ENCODE data around the gene GIPC1.

The GIPC1 gene

DNA sequence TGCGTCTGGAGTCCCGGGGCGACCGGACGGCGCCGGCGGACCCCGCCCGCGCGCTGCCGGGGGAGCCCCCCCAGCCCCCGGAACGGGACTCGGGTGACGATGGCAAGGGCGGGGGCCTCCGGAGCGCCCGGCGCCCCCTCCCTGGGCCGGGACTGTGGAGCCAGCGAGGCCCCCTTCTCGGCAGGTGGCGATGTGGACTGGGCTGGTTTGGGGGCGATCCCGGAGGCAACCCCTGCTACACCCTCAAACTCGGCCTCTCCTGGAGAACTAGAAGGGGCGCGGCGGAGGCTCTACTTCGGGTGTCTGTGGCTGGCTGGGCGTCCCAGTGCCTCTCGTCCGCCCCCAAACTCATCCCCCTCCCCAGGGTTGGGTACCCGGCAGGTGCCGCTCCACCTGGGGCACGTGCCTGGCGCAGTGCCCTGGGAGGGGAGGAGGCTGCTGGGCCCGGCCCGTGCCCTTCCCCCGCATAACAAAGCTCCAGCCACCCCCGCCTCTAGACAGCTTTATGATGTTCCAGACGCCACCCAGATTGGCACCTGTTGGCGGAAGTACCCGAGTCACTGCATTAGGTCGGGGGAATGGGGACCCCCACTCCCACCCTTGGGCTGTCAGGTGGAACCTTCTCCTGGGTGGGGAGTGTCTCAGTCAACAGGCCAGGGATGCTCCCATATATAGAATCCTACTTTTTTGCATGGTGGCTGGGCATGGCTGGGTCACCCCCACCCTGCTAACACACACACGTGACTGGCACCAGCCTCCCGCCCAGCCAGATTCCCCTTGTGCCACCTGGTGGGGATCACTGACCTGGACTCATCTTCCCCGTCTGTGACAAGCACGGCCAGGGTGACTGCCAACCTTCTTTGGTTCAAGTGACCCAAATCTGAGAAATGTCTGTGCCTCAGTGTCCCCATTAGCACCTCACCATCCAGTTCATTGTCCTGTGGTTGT, 62.1 kb downstream of the GIPC1 start:
- peak; percentile 67 for DNase-seq

DNA sequence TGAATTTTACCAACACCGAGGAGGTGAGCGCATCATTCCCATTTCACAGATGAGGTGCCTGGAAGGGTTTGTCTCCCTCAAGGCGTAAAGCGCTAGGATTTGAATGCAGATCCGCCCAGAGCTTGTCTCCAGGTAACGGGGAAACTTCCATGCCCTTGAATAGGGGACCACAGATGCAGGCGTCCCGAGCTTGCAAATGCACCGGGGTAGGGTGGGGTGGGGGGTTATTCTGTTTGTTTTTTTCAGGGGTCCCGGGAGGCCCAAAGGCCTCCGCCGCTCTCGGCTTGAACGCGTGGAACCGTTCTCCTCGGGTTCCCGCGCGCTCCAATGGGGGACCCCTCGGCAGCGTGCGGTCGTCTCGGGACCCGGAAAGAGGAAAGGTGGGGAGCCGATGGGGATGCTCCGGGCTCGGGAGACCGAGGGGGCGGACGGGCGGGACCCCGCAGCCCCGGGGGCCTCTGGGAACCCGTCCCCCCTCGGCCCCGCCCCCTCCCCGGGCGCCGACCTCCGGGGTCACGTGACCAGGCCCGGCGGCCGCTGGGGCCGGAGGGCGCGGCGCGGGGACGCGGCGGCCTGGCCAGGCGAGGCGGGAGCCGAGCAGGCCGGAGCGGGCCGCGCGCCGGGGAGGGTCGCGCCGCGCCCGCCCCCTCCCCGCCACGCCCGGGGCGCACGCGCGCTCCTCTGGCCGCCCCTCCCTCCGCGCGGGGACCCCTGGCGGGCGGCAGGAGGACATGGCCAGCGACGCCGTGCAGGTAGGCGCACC, 63.0 kb downstream of the GIPC1 start, which contains the start of gene PKN1:
TSS of gene PKN1 (plus strand) at position 516 of the 763 bp plus-strand sequence. CDS start at position 732, 216 bp downstream.
- DNase-seq, result peak; percentile 55

DNA sequence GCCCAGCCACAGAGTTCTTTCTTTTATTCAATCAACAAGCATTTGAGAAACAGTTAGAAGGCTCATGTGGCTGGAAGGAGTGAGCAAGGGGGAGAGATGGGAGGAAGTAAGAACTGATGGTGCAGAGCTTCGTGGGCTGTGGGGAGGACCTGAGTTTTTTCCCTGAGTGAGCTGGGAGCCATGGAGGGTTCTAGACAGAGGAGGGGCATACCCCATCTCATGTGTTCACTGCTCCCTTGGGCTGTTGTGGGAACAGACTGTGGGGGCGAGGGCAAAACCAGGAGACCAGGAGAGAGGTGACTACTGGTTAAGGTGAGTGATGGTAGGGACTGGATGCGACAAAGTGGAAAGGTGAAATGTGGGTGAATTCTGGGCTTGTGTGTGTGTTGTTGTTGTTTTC, 65.2 kb downstream of the GIPC1 start:
- no peak for DNase-seq

DNA sequence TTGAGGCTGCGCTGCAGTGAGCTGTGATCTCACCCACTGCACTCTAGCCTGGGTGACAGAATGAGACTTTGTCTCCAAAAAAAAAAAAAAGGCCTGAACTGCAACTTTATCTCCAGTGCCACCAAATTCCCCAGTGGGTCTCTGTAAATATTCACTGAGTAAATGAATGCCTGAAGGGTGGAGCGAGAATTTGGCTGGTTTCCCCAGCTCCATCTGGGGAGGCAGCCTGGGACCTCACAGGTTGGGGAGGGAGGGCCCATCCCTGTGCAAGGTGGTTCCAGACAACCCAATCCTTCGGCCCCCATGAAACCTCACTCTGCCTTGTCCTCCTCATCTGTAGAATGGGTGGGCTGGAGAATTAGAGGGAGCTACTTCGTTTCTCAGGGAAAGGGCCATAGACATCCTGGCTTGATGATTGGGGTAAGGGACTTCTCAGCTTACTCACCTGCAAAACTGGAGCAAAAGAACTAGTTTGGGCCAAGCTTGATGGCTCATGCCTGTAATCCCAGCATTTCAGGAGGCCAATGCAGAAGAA, 67.0 kb downstream of the GIPC1 start:
- DNase-seq, result no peak
